Endothelial cell of umbilical vein (primary cell): Measurements from ENCODE around the gene ANXA6.

Experiments
- EZH2 ChIP-seq: IDR thresholded peaks from 2 replicates; pipeline ENCODE4 v1.6.1; 2012; ENCODE audit warnings: borderline replicate concordance, low read depth, mild to moderate bottlenecking, moderate library complexity, low read length, inconsistent platforms; ENCODE audit not compliant: severe bottlenecking
- FOS ChIP-seq: IDR thresholded peaks from 2 replicates; pipeline ENCODE4 v1.6.1; 2011; ENCODE audit warnings: mild to moderate bottlenecking, low read length, moderate library complexity, borderline replicate concordance; ENCODE audit not compliant: insufficient read depth
- JUN ChIP-seq: IDR thresholded peaks from 2 replicates; pipeline ENCODE4 v1.6.1; 2011; ENCODE audit warnings: borderline replicate concordance, low read depth; ENCODE audit not compliant: insufficient read length, insufficient read depth
- POLR2A ChIP-seq: IDR thresholded peaks from 2 replicates; pipeline ENCODE4 v1.6.1; 2012; ENCODE audit warnings: low read depth, mild to moderate bottlenecking, control low read depth, low read length
- POLR2AphosphoS5 ChIP-seq: IDR thresholded peaks from 2 replicates; pipeline ENCODE4 v1.6.1; 2012; ENCODE audit warnings: low read depth, mild to moderate bottlenecking, control low read depth, low read length, moderate library complexity; ENCODE audit not compliant: insufficient read depth
- TF ChIP-seq, protein P1 (sequence below), 2 donors: IDR thresholded peaks; 1 replicate in 1 of 2; 2 replicates in 1 of 2; pipeline ENCODE4 v1.5.1; 2011; ENCODE audit warnings: low read length in 2 of 2, mild to moderate bottlenecking in 2 of 2, moderate library complexity in 2 of 2, control low read depth in 1 of 2, inconsistent platforms in 1 of 2, low read depth in 1 of 2; ENCODE audit not compliant: insufficient read depth in 1 of 2; ENCODE audit errors: extremely low read depth in 1 of 2
- TF ChIP-seq, protein P2 (sequence below): IDR thresholded peaks from 2 replicates; pipeline ENCODE4 v1.6.1; 2011; ENCODE audit not compliant: insufficient read depth, insufficient read length

DNA sequence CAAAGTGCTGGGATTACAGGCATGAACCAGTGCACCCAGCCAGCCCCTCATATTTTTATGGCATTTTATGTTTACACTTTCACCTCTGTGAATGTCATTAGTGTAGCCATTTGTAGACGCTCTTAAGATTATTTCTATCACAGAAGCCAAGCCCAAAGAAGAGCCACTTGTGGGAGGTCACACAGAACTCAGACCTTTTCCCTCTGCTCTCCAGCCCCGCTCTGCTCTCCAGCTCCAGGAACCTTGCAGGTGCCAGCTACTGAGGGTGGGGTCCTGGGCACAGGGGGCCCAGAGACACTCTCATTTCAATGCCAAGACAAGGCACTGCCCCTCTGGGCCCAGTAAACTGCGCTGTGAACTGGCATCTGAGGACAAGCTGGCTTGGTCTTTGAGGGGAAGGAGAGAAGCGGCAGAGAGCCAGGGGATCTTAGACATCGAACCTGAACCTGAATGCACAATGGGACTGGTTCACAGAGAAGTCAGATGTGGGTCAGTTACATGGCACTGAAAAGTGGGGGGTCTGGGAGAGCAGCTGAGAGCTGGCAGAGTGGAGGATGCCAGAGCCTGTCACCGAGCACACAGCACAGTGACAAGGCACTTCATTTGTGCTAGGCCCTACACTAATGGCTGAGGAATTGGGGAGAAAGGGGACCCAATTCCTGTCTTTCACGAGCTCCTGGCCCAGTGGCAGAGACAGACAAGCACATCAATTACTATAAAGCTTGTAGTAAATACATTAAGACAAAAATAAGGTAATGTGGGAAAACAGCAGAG, 16.7 kb downstream of the ANXA6 start:
- TF ChIP-seq, protein P1, sequence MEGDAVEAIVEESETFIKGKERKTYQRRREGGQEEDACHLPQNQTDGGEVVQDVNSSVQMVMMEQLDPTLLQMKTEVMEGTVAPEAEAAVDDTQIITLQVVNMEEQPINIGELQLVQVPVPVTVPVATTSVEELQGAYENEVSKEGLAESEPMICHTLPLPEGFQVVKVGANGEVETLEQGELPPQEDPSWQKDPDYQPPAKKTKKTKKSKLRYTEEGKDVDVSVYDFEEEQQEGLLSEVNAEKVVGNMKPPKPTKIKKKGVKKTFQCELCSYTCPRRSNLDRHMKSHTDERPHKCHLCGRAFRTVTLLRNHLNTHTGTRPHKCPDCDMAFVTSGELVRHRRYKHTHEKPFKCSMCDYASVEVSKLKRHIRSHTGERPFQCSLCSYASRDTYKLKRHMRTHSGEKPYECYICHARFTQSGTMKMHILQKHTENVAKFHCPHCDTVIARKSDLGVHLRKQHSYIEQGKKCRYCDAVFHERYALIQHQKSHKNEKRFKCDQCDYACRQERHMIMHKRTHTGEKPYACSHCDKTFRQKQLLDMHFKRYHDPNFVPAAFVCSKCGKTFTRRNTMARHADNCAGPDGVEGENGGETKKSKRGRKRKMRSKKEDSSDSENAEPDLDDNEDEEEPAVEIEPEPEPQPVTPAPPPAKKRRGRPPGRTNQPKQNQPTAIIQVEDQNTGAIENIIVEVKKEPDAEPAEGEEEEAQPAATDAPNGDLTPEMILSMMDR (IDR thresholded peaks at IDR 0.05; ENCODE audit: extremely low read depth in 1 of 2, insufficient read depth in 1 of 2, low read depth in 1 of 2, low read length in 2 of 2): no peak
- TF ChIP-seq, protein P2, sequence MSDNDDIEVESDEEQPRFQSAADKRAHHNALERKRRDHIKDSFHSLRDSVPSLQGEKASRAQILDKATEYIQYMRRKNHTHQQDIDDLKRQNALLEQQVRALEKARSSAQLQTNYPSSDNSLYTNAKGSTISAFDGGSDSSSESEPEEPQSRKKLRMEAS: no peak
- TF ChIP-seq JUN (no peak), POLR2A (no peak), POLR2AphosphoS5 (no peak), EZH2 (no peak), FOS (no peak)
